GM19239 (cell line): ENCODE results near the gene MEF2B.
"Not testable (repeated sequence)": the region's sequence is repeated elsewhere in the genome, so short reads cannot be mapped to it uniquely, and the experiment has no call there.

Experiments used
- DNase-seq: peaks from one replicate; pipeline ENCODE4 v3.0.0; 2011; ENCODE audit warnings: low spot score; ENCODE audit not compliant: insufficient read length
- FAIRE-seq: peaks from 2 replicates; lab custom pipeline; 2011; peaks lifted over from hg19 to GRCh38; lab: Jason Lieb, UNC

The MEF2B gene

DNA sequence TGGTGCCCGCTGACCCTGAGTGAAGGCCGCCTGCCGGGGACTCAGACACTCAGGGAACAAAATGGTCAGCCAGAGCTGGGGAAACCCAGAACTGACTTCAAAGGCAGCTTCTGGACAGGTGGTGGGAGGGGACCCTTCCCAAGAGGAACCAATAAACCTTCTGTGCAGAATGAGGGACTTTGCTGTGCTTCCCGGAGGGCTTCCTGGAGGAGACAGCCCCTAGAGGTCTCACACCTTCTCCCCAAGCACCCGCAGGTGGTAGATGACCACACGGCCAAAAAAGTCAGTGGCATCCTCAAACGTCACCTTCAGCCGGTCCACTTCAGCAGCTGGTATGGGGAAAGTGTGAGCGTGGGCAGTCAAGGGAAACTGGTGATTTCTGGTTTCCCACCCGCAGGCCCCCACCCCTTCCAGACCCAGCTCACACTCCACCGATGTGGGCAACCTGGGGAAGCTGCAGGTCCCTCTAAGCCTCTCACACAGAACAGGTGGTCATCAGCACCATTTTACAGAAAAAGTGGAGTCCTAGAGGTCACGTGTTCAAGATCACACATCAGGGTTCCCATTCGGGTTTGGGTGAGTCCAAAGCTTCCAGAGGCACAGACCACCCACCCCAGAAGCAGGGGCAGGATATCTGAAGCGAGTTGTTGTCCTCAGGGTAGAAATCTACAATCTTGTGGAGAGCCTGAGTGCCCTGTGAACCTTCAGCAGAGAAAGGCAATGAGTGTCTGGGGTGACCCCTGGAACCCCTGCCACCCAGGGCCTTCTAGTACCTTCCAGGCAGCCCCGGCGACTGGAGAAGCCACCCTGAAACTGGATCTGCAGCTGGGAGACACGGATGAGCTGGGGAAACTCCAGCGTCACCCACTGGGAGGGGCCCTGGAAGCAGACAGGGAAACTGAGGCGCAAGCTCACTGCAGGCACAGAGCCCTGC is 31.9 kb upstream of the MEF2B start:
- DNase-seq (no peak), FAIRE-seq (peak; percentile 33)

DNA sequence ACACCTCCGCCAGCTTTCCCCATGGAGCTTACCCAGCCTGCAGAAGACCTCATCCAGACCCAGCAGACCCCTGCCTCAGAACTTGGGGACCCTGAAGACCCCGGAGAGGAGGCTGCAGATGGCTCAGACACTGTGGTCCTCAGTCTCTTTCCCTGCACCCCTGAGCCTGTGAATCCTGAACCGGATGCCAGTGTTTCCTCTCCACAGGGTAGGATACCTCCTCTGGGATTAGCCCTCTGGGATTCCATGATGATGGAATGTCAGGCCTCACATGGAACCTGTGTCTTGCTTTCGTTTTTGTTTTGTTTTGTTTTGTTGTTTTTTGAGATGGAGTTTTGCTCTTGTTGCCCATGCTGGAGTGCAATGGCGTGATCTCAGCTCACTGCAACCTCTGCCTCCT is 23.9 kb upstream of the MEF2B start:
- no peak for FAIRE-seq
- DNase-seq: no peak

DNA sequence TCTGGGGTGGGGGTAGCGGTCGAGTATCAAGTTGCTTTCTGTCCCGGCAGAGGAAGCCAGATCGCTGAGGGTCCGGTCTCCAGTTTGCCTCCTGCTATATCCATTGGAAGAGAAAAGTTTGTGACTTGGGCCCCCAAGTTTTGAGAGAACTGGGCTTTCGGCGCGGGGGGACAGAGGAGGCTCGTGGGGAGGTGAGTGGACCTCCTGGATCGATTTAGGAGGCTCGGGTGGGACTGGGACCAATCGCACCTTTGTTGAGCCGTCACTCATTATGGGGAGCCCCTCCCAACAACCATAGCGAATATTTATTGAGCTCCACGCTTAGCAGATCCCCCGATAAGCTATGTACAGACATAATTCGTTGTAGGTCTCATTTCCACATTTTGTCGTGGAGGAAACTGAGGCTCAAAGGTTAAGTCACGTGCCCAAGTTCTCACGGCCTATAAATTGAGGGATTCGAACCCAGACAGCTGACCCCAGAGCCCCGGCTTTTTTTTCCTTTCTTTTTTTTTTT is 22.9 kb upstream of the MEF2B start:
- FAIRE-seq (peak; percentile 92), DNase-seq (no peak)

DNA sequence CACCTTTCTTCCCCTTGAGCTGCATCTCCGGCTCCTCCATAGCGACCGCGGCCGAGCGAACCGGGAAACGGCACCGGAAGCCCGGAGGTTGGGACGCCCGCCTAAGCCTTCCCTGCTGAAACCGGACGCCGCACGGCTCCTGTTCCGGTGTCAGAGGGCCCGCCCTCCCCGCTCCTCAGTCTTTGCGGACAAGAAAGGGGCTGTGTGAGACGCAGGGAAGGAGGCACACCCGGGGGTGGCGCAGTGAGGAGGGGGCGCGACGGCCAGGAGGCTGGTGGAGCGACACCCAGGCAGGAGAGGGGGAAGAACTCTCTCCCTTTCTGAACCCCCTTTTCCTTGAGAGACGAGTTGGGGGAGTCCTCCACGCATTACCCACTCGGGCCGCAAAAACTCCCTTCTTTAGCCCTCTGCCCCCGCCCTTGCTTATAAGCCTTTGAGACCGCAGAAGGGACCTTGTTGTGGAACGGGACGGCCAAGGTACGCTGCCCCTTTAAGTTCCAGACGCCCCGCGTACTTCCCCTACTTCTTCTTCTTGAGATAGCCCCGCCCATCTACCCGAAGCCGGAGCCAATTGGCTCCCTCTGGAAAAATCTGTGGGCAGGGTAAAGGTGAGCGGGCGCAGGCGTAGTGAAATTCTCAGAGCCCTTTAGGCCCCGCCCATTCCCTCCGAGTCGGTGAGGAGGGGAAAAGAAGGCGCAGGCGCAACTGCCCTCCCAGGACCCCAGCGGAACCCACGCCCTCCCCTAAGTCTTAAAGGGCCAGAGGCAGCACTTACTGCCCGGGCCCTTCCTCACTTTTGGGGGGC is 22.2 kb upstream of the MEF2B start, which contains the start of the genes BORCS8 and RFXANK:
BORCS8 (minus strand) TSS at position 75 of the 805 bp plus-strand sequence; CDS start at position 40, 35 bp downstream.
RFXANK (plus strand) TSS at position 181 of the 805 bp plus-strand sequence. CDS start 1,689 bp downstream, outside the sequence.
- FAIRE-seq: peak; percentile 100

DNA sequence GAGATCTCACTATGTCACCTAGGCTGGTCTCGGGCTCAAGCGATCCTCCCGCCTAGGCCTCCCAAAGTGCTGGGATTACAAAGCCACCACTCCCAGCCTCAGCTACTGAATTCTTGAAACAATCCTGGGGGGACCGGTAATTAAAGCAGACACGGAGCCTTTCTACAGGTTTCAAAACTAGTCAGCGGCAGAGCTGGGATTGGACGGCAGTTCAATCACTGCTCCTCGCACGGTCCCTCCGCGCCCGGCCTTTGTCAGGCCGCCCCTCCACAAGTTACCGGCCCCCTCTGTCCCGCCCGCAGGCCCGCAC is 21.7 kb upstream of the MEF2B start:
- no peak for DNase-seq
- FAIRE-seq: no peak

More for the DNA sequence above, 22.2 kb upstream of the MEF2B start, which contains the start of the genes BORCS8 and RFXANK:
- DNase-seq: peak; percentile 91

DNA sequence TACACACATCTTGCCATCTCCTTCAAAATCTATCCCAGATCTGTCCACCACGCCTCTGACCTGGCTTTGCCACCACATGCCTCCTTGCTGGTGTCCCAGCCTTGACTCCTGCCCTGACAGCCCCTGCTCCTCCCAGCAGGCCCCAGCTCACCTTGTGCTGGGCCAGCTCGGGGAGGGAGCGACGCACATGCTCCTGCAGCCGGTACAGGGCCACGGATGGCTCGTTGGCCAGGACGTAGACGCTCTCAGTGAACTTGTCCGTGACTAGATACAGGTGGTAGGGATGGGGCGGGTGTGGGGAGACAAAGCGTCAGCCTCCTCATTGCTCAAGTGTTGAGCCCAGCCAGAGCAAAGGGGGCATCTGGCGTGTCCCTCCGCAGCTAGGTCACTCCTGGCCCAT is 16.7 kb upstream of the MEF2B start:
- no peak for FAIRE-seq

DNA sequence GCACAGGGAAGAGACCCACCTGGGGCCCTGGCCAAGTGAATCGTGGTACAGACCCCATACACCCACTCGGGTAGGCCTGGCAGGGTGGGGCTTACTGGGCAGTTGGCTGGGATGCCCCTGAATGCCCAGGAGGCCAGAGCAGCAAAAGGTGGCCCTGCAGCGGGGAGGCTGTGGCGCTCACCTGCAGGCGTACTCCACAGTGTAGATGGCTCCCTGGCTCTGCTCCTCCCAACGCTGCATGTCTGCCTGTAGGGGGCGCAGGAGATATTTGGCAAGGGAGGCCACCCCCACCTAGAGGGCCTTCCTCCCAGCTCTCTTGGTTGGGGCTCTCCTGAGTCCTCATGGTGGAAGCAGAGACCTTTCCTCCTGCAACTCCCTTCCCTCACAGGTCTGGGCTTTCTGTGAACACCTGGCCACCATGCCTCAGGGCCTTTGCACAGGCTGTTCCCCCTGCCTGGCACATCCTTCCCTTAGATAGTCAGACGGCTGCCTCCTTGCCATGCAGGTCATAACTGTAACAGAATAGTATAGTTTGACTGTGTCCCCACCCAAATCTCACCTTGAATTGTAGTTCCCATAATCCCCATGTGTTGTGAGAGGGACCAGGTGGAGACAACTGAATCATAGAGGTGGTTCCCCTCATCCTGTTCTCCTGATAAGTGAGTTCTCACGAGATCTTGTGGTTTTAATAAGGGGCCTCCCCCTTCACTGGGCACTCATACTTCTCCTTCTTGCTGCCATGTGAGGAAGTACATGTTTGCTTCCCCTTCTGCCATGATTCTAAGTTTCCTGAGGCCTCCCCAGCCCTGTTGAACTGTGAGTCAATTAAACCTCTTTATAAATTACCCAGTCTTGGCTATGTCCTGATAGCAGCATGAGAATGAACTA is 16.0 kb upstream of the MEF2B start:
- DNase-seq (no peak), FAIRE-seq (peak; percentile 51)

More for the DNA sequence above, 16.7 kb upstream of the MEF2B start:
- DNase-seq: no peak

DNA sequence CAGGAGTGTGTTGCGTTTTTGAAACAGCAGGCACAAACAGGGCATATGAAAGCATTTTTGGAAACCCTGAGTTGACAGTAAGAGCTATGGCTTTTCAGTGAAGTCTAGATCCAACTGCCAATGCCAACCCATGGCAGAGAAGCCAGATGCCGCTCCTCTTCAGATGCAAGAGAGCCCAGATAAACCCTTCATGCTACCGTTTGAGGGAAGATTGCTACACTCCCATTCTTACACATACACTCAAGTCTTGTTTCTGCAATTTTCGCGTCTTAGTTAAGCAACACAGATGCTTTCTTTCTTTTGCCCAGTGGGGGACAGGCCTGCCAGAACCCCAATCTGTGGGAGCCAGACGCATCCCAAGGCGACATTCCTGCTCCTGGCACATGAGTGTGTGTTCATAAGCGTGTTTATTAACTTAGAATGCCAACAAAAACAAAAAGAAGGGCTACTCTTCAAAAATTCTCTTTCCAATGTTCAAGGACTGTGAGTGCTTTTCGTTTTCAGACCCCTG is 11.5 kb upstream of the MEF2B start:
- FAIRE-seq: no peak
- no peak for DNase-seq

DNA sequence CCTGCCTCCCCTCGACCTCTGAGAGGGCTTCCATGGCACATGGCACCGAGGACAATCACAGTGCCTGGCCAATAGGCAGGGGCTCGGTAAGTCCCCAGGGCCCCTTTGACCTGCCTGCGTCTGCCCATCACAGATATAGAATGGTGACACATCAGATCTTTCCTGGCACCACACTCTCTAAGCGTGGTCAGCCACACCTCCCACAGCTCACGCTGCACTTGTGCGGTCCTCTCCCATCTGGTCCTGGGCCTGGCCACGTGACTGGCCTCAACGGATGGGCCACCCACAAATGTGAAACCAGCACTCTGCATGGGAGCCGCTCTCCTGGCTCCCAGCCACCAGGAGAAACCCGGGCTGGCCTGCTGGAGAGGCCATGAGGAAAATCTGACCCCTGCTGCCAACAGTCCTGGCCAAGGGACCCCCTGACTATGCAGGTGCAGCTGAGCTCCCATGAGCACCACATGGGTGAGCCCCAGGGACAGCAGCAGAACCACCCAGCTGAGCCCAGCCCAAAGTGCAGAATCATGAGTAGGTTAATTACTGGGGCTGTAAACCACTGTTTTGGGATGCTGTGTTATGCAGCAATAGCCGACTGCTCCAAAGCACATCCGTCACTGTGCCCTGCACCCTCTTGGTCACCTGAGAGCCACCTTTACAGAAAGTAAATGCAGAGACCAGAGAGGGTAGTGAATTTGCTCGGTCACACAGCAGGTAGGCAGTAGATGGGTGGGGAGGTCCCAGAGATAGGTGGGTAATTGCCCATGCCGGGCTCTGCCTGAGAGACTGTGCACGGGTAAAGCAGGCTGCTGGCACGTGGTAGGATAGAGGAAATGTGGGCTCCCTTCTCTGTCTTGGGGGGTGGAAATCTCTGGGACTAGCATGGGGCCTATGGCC is 9.7 kb upstream of the MEF2B start:
- DNase-seq: no peak

DNA sequence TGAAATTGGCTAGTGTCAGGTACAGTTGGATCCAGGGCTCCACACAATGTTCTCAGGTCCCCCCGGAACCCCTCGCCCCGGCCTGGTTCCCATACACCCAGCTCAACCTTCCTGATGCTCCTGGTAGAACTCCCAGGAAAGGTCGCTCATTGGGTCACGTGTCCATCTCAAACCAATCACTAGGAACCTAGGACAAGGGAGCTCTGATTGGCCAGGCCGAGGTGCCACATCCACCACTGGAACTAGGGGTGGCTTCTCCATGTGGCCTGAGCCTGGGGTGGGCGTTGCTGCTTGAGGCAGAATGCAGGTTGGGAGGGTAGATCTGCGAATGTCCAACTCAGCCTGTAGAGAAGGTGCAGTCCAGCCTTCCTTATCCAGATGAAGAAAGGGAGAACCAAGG is 6.9 kb upstream of the MEF2B start:
- DNase-seq (no peak), FAIRE-seq (no peak)

More for the DNA sequence above, 9.7 kb upstream of the MEF2B start:
- no peak for FAIRE-seq

DNA sequence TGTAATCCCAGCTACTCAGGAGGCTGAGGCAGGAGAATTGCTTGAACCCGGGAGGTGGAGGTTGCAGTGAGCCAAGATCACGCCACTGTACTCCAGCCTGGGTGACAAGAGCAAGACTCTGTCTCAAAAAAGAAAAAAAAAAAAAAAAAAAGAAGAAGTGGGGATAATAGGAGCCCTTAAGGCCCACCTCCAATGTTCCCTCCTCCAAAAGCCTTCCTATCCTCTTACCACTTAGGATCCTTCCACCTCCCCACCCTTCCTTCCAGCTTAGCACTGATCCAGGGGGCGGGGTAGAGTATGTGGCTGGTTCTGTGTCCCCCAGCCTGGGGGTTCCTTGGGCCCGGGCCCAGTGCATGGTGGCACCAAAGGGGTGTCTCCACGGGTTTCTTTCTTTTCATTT is 3.2 kb upstream of the MEF2B start:
- DNase-seq, FAIRE-seq: not testable (repeated sequence)

DNA sequence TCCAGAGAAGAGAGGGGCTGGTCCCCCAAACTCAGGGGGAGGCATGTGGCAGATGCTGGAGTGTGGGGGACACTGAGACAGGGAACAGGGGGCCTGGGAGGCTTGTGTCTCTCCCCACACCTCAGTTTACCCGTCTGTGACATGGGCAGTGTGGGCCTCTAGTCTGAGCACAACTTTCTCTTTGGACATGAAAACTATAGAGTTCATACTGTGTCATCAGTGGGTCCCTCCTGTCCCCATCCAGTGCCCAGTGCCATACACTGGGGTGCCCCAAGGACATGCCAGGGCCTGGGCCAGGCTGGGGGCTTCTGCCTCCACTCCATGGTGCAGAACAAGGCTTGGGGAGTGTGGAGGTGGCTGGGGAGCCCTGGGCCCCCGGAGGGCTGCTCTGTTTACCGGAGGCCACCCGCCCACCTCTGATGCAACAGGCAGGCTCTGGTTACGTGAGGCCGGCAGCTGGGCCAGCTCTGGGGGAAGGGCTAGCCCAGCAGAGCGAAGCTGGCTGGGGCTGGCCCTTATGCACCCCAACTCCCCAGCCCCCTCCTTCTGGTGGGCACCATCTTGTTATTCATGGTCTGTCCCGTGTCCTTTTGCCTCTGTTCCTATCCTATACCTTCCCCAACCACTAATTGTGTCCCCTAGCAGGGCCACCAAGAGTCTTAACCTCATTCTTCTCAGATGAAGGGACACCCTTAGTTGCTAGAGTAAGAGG is 1.9 kb upstream of the MEF2B start:
- FAIRE-seq (no peak), DNase-seq (no peak)

DNA sequence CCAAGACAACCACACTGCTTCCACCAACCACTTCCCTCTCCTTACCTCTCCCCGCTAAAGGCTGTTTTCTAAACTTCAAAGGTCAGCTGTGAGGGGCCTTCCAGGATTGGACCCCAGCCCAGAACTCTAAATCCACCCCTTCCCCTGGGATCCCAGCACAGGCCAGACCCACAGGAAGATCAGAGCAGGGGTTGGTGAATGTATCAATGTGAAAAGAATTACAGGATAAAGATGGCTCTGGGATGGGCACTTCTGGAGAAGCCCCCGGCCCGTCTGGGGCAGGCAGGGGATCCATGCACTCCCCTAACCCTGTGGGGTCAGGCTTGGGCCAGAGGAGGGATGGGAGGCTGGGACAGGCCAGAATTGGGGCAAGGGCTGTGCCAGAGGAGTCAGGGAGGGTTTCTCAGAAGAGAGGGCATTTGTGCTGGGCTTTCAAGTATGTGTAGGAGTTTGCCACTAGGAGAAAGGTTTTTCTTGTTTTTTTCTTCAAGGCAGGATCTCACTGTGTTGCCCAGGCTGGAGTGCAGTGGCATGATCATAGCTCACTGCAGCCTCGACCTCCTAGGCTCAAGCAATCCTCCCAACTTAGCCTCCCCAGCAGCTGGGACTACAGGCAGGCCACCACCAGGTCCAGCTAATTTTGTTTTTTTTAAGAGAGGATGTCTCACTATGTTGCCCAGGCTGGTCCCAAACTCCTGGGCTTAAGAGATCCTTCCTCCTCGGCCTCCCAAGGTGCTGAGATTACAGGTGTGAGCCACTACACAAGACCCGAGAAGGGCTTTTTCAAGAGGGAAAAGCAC is 1.0 kb upstream of the MEF2B start:
- FAIRE-seq (no peak), DNase-seq (no peak)

DNA sequence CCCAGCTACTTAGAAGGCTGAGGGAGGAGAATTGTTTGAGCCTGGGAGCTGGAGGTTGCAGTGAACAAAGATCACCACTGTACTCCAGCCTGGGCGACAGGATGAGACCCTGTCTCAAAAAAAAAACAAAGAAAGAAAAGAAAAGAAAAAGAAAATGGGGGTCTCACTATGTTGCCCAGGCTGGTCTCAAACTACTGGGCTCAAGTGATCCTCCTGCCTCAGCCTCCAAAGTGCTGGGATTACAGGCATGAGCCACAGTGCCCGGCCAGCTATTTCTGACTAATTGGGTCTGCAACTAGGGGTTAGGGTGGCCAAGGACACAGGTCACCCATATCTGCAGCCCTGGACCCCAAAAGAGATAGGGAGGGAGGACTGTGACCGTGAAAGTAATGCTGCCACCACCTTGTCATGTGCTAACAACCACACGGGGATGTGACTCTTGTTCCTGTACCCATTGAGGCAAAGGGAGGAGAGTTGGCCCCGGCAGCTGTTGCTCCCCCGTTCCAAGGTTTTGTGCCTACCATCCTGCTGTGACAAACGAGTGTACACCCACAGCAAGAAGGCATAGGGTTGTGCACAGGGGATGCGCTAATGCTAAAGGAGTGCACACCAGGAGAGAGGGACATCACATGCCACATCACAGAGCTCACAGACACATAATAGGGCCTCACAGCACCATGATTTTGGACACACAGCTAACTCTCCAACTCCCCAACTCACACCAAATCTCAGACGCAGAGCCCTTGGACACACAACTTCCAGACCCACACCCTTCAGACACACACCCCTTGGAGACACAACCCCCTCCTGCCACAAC is 619 bp downstream of the MEF2B start:
- no peak for DNase-seq
- FAIRE-seq: peak; percentile 65

DNA sequence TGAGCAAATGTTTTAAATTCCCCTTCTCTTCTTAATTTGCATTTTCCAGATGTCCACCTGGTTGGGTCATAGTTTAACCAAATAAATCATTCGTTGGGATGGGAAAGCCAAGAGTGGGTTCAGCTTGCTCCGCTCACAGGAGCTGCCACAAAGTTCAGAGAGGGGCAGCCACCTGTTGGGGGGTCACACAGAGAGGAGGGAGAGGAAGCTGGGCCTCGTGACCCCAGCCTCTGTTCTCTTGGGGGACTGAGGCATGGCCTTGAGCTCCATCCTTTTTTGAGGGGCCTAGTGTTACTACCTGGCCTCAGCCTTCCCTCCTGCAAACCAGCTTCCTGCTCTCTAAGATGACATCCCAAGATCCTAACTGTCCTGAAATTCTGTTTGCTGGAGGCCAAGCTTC is 2.5 kb downstream of the MEF2B start:
- DNase-seq (no peak), FAIRE-seq (peak; percentile 21)

DNA sequence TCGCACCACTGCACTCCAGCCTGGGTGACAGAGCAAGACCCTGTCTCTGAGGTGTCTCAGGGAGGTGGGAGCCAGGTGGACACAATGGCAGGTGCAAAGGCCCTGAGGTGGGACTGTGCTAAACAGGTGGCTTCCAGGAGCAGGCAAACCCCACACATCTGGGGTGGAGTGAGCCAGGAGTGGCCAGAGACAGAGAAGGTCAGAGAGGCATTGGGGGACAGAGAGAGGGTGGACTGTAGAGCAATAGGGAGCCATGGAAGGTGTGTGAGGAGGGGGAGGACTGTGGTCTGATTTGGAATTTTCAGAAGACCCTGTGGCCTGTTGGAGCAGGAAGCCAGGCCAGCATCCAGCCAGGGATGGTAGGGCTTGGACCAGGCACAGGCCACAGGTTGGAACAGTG is 4.7 kb downstream of the MEF2B start:
- FAIRE-seq (no peak), DNase-seq (no peak)
